Type B pancreatic cell (in vitro differentiated cells): ENCODE data around the gene LOXL3. TPM values are rescaled to one million over a fixed set of nuclear protein-coding genes. Genes with fewer than 3 reads are reported as not detected.

Source experiments
- DNase-seq: peaks from one replicate; pipeline ENCODE4 v3.0.0; 2021; ENCODE audit warnings: mixed read lengths; ENCODE audit not compliant: unreplicated experiment; ENCODE audit errors: extremely low spot score
- H3K27ac Mint-ChIP-seq: 2 replicates; pipeline ENCODE4 v1.8.0; 2021; ENCODE audit warnings: mild to moderate bottlenecking, mixed read lengths
- H3K27me3 Mint-ChIP-seq: 2 replicates; pipeline ENCODE4 v1.8.0; 2021; ENCODE audit warnings: mixed read lengths
- H3K36me3 Mint-ChIP-seq: 2 replicates; pipeline ENCODE4 v1.8.0; 2021; ENCODE audit warnings: mixed read lengths
- H3K4me1 Mint-ChIP-seq: one replicate; pipeline ENCODE4 v1.8.0; 2021; ENCODE audit warnings: mixed read lengths; ENCODE audit not compliant: unreplicated experiment
- H3K4me3 Mint-ChIP-seq: 2 replicates; pipeline ENCODE4 v1.8.0; 2021; ENCODE audit warnings: mild to moderate bottlenecking, mixed read lengths
- H3K9me3 Mint-ChIP-seq: 2 replicates; pipeline ENCODE4 v1.8.0; 2021; ENCODE audit warnings: mixed read lengths
- CTCF ChIP-seq: fragments of 200-600 bp; sonication (generic); conservative IDR thresholded peaks from 2 replicates; pipeline ENCODE4 v1.5.0; 2021; ENCODE audit warnings: antibody characterized with exemption, mild to moderate bottlenecking
- total RNA-seq: library from RNA; stranded (reverse); gene quantifications from 2 replicates; pipeline ENCODE4 v1.2.1, GENCODE V29; 2021; ENCODE audit warnings: low replicate concordance

Gene LOXL3
- total RNA-seq, 1 donor from 2014 or later: 23.8 TPM

GRCh38 chr2:74552914-74553811, 579 bp downstream of the LOXL3 start:
- Mint-ChIP-seq H3K4me3 (peak overlapping the region; percentile 95), H3K27ac (peak overlapping the region; percentile 88), H3K36me3 (no peaks in the 10 kb centered on the region), H3K27me3 (peaks cover 47% of the 10 kb centered on the region), H3K4me1 (peaks cover 16% of the 10 kb centered on the region), H3K9me3 (no peaks in the 10 kb centered on the region)
- no peak for DNase-seq
- TF ChIP-seq CTCF: no peak

DNA sequence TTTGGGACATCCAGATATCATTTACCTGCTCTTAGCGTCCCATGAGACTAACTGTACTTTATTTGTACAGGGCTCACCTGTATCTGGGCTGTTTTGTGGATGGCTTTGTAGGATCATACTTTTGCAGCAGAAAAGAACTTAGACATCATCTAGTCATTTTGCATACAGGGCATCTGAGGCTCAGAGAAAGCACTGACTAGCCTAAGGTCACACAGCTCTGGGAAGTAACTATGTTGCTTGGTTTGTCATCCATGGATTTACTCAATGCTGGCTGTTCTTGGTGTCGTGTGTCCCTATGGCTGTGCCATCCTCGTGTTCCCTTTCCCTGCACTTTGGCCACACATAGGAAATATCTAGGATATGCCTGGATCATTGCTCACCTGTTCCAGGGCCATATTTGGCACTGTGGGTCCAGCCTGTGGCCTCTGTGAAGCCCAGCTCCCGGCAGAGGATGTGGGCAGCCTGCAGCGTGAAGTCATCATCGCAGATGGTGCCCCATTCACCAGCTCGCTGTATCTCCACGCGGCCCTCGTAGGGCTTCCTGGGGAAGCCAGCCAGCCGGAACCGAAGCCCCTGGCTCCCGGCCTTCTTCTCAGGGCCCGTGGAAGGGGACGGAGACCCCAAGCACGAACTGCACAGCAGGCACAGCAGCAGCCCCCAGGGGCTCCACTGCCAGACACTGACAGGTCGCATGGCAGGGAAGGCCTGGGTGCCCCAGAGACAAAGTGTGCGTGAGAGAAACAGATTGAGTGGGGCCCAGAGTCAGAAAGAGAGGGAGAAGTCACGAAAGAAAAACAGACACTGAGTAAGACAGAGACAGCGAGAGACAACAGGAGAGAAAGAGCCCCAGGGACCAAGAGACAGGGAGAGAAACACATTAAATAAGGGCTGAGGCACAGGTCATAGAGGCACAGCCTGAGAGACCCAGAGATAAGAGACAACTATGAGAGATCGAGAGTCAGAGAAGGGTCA, 1.5 kb downstream of the LOXL3 start:
- TF ChIP-seq CTCF: no peak
- Mint-ChIP-seq H3K27ac (peak overlapping the region; percentile 70), H3K4me3 (peak overlapping the region; percentile 95), H3K4me1 (peaks cover 20% of the 10 kb centered on the region), H3K27me3 (peaks cover 47% of the 10 kb centered on the region), H3K36me3 (no peaks in the 10 kb centered on the region), H3K9me3 (no peaks in the 10 kb centered on the region)
- DNase-seq: no peak

GRCh38 chr2:74551530-74551929, 2.2 kb downstream of the LOXL3 start:
- Mint-ChIP-seq H3K4me3 (peak overlapping the region; percentile 37), H3K27ac (no peak overlapping the region), H3K27me3 (peaks cover 42% of the 10 kb centered on the region), H3K4me1 (peaks cover 20% of the 10 kb centered on the region), H3K9me3 (no peaks in the 10 kb centered on the region), H3K36me3 (no peaks in the 10 kb centered on the region)
- no peak for DNase-seq
- no peak for TF ChIP-seq CTCF

- TF ChIP-seq CTCF: no peak
- no peak for DNase-seq
- Mint-ChIP-seq H3K27me3 (peaks cover 35% of the 10 kb centered on the region), H3K9me3 (no peaks in the 10 kb centered on the region), H3K4me3 (peak overlapping the region; percentile 83), H3K4me1 (peaks cover 20% of the 10 kb centered on the region), H3K36me3 (no peaks in the 10 kb centered on the region), H3K27ac (no peak overlapping the region)
Measured at GRCh38 chr2:74550231-74550630, 3.5 kb downstream of the LOXL3 start.

DNA sequence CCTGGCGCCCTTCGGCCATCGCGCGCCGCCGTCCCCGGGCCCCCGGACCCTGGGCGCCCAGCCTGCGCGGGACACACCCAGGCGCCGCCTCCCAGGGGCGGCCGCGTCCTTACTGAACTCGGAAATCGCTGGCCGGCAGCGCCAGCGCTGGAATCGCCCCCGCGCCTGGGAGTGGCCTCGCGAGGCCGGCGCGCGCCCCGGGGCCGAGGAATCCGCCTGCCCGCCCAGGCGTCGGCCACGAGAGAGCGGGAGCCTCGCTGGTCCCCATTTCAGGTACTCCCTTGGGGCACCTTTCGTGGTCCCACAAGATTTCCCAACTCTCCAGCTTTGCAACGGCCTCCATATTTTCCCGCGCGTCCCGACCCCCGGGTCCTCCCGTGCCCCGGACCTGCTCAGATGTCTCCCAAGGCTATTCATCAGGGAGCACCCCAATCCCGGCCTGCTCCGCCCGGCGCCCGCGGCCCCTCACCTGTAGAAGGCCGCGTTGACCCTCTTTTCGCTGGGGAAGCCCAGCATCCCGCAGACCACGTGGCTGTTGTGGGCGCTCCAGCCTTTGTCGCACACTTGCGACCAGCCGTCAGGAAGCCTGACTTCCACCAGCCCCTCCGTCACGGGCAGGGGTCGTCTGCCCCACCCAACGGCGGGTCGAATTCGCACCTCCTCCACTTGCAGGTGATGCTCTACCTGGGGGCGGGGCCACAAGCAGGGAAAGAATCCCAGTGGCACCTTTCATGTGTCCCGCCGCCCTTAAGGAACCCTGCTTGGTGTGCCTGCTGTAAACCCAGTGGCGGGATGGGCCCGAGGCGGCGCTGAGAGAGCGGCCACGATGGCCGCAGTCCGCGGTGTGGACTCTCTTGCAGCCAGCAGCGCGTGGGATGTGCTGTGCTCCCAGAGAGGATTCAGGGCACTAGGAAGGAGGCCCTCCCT, 4.6 kb downstream of the LOXL3 start:
- Mint-ChIP-seq H3K27me3 (peaks cover 30% of the 10 kb centered on the region), H3K4me1 (peaks cover 20% of the 10 kb centered on the region), H3K4me3 (peak overlapping the region; percentile 83), H3K27ac (peak overlapping the region; percentile 69), H3K36me3 (no peaks in the 10 kb centered on the region), H3K9me3 (no peaks in the 10 kb centered on the region)
- DNase-seq: no peak
- TF ChIP-seq CTCF: no peak
